GM12891 (cell line): ENCODE measurements around the gene SNRNP25.
A peak's percentile ranks its signal among the peaks of the same experiment; 100 is the strongest.
"Not testable (repeated sequence)": the region's sequence is repeated elsewhere in the genome, so short reads cannot be mapped to it uniquely, and the experiment has no call there.

Source experiments
- DNase-seq: peaks from one replicate; pipeline ENCODE4 v3.0.0; 2011; ENCODE audit warnings: low spot score; ENCODE audit not compliant: insufficient read length
- FAIRE-seq: peaks from 2 replicates; lab custom pipeline; 2011; peaks lifted over from hg19 to GRCh38; lab: Jason Lieb, UNC
- PAX5 ChIP-seq: IDR thresholded peaks from 2 replicates; pipeline ENCODE4 v1.6.1; 2011; ENCODE audit warnings: low read length, moderate library complexity, mild to moderate bottlenecking; ENCODE audit not compliant: insufficient read depth, severe bottlenecking
- POLR2A ChIP-seq: IDR thresholded peaks from 2 replicates; pipeline ENCODE4 v1.6.1; 2011; ENCODE audit warnings: low read depth, low read length, control low read depth
- POLR2AphosphoS5 ChIP-seq: IDR thresholded peaks from 2 replicates; pipeline ENCODE4 v1.6.1; 2011; ENCODE audit warnings: low read depth, low read length, control low read depth
- POU2F2 ChIP-seq: IDR thresholded peaks from 2 replicates; pipeline ENCODE4 v1.6.1; 2011; ENCODE audit warnings: low read depth, mild to moderate bottlenecking, control low read depth, low read length, moderate library complexity
- SPI1 ChIP-seq: IDR thresholded peaks from 2 replicates; pipeline ENCODE4 v1.6.1; 2011; ENCODE audit warnings: low read depth, low read length, control low read depth
- TAF1 ChIP-seq: IDR thresholded peaks from 2 replicates; pipeline ENCODE4 v1.6.1; 2011; ENCODE audit warnings: low read depth, low read length, control low read depth

The SNRNP25 gene

DNA sequence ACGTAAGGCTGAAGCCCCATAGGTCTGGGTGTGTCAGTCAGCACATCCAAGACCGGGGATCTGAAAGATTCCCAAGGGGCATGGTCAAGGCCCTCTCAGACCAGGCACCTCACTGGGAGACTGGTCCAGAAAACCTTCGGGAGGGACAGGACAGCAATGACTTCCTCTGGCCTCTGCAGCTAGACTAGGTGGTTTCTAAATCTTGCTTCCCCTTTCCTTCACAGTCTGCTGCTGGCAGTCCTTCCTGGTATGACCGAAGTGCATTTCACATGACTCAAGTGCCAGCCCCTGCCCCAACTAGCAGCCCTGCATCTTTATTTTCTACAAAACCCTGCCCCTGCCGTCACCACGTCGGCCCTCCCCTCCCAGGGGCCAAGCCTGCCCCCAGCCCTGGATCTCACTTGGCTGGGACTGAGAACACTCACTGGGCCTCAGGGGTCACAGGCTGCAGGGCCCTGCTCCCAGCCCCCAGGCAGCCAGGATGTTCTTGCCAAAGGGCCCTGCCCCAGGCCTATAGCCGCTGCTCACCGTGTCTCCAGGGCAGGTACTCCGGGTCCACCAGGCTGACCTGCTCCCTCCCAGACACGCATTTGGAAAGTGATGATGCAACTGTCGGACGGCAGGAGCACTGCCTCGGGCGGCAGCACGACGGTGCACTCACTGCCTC lies 18.5 kb upstream of the SNRNP25 start:
- no peak for TF ChIP-seq POLR2AphosphoS5
- TF ChIP-seq SPI1: peak; percentile 56
- FAIRE-seq: no peak
- DNase-seq: no peak

DNA sequence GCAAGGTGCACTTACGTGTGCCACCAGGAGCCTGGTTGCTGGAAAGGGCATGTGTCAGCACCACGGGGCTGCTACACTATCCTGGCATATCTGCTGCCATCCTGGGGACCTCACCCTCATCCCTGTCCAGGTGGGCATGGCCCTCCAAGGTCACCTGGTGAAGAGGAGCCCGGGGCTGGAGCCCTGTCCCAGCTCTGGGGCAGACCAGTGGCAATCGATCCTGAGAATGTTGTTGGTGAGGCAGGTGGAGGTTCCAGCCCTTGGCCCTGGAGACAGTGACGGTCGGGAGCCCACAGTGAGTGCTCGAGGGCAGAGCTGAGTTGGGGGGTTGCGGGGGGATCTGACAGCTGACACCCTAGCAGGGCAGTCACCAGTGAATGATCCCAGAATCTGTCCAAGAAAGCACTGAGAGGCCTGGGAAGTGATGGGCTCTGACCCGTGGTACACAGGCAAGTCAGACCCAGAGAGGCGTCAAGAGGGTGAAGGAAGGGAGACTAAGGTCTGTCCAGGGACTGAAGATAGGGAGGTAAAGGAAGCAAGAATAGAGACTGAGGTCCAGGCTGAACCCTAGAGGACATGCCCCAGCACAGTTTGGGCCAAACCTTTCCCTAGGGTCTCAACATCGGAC lies 17.8 kb upstream of the SNRNP25 start:
- DNase-seq (no peak), FAIRE-seq (no peak)
- no peak for TF ChIP-seq TAF1
- no peak for TF ChIP-seq POLR2AphosphoS5
- no peak for TF ChIP-seq POLR2A
- TF ChIP-seq PAX5: no peak

DNA sequence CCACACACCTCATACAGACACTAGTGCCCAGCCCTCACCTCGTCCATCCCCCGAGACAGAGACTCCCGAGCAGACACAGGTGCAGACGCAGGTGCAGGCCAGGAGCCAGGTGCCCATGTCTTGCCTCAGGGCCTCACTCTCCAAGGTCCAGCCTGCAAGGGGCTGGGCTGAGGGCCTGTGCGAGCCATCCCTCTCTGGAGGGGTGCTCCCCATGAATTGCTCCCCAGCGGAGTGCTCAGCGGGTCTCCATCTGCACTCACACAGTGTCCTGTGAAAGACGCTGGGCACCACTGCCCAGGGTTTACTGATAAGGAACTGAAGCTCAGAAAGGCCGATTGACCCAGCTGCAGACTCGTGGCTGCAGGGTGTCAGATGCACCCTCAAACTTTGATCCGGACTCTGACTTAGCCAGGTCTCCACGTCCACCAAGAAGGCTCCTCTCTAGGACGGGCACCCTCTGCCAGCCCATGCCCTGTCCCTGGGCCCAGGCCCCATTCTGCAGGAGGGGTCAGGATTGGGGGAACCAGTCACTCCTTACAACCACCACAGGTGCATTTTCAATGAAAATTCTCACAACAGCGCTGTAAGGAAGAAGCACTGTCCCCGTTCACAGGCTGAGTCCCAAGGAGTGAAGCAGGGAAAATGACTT lies 17.2 kb upstream of the SNRNP25 start:
- TF ChIP-seq POLR2A (no peak), TAF1 (no peak), PAX5 (no peak), POU2F2 (no peak), SPI1 (no peak), POLR2AphosphoS5 (no peak)
- DNase-seq (no peak), FAIRE-seq (no peak)

DNA sequence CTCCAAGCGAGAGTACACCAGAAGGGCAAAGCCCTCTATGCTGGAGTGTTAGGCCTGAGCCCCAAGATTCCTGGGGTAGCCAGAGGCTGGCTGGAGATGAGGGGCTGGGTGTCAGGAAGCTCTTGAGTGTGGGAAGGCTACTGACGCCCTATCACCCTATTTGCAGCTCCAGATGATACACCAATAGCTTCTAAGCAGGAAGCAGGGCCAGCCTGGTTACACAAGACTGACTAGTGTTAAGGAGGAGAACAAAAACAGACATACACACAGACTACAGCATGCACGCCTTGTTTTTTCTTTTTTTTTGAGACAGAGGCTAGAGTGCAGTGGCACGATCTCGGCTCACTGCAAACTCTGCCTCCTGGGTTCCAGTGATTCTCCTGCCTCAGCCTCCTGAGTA lies 16.1 kb upstream of the SNRNP25 start:
- DNase-seq: no peak
- TF ChIP-seq TAF1: no peak
- TF ChIP-seq PAX5: no peak
- no peak for TF ChIP-seq SPI1
- TF ChIP-seq POLR2A: no peak
- no peak for TF ChIP-seq POLR2AphosphoS5
- no peak for TF ChIP-seq POU2F2
- FAIRE-seq: peak; percentile 58

DNA sequence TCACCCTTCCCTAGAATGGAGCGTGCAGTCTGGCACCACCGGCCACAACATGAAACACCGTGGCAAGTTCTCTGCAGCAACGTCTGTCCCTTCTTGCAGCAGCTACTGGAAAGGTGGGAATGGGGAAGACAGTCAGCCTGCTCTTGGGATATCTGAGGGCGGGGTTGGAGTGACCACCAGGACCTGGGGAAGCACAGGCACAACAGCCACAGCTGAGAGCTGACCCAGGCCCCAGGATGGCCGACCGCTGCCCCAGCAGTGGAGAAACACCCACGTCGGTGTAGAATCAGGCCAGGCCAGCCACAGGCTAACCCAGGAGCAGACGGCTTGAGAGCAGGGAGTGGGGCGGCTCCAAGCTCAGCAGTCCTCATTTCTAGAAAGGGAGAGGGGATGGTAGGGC lies 15.4 kb upstream of the SNRNP25 start:
- not testable (repeated sequence) for DNase-seq
- FAIRE-seq: peak; percentile 43

DNA sequence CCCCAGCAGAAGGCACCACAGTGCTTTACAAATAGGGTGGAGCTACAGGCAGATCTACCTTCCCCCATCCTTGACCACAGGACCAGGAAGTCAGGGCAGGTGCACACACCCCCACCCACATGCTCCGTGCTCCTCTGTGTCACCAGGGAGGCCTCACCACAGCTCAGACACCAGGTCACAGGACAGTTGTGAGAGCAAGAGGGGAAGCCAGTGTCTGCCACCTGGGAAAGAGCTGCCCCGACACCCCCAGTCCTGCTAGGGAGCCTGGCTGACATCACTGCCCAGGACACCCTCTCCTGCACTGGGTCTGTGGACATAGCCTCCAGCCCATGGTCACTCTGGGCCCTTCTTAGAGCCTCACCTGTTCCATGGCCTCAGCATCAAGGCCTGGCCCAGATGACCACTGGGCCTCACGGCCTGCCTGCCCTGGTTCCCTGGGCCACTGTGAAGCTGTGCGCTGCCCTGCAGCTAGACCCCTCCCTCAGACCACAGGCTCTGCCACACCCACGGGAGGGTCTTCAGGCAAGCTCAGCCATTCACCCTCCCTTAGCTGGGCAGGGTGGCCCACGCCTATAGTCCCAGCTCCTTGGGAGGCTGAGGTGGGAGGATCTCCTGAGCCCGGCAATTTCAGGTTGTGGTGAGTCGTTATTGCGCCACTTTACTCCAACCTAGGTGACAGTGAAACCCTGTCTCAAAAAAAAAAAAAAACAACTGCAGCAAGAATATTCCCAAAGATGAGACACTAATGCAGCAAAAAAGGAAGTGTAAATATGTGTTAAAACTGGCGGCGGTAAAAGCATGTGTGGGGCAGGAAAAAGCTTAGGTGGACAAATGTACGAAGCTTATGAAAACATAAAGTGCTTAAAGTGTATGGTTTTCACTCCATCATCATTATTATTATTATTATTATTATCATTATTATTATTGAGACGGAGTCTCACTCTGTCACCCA lies 14.4 kb upstream of the SNRNP25 start:
- TF ChIP-seq TAF1: no peak
- peak; percentile 47 for TF ChIP-seq SPI1
- no peak for TF ChIP-seq POU2F2
- no peak for TF ChIP-seq PAX5
- TF ChIP-seq POLR2AphosphoS5: no peak
- no peak for TF ChIP-seq POLR2A
- DNase-seq (peak; percentile 90), FAIRE-seq (peak; percentile 99)

DNA sequence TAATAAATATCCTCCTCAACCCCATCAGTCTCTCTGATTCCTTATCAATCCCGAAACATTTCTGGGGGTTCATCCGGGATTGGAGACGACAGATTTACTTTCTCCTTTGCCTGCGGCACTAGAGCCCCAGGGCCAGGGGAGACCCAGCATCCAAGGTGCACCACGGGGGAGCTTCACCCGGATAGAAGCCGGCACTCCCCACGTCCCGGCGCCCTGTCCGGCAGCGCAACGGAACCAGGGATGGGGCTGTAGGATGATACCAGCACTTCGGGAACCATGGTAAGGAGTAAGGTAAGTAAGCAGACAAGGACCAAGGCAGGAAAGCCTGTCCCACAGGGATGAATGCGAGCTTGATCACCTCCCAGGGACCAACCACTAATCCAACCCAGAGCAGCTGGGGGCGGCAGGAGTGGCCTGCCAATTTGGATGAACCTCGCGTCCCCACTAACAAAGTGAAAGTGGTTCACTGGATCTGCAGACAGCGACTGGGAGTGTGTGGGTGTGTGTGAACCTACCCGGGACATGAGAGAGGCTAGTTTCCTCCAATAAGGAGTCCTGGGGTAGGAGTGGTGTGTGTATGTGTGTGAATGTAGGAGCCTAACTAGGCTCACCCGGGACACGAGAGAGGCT lies 12.1 kb upstream of the SNRNP25 start:
- TF ChIP-seq SPI1 (no peak), PAX5 (no peak), POLR2AphosphoS5 (no peak), TAF1 (no peak), POLR2A (no peak), POU2F2 (no peak)
- FAIRE-seq (no peak), DNase-seq (no peak)

DNA sequence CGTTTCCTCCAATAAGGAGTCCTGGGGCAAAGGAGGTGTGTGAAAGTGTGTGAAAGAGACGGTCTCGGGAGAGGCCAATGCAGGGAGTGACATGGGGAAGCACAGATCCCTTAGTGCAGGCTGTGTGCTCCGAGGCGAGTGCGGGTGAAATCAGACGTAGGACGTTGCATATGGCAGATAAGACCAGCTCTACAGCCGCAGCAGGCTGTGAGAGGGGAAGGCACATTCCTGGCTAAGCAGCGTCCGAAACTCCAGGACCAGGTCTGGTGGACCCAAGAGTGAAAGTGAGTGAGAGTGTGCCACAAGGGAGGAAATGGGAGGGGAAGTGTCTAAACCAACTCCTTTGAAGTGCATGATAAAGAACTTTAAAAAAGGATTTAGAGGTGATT lies 11.6 kb upstream of the SNRNP25 start:
- no peak for DNase-seq
- FAIRE-seq: no peak
- TF ChIP-seq TAF1: no peak
- no peak for TF ChIP-seq POLR2A
- TF ChIP-seq POU2F2: no peak

DNA sequence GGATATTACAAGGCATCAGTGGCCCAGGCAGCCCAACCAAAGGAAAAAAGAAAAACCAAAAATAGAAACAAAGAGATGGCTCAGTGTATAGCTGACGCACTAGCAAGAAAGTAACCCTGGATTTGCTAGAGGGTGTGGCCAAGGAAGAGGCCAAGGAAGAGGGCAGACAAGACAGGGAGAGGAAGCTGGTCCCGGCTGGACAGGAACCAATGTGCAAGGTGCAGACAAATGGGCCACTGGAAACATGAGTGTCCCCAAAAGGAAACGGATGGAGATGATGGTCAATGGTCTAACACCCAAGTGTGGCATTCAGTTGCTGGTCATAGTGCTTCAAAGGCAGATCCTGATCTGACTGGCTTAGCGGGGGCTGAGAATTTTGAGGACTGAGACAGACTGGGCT lies 10.9 kb upstream of the SNRNP25 start:
- DNase-seq (no peak), FAIRE-seq (no peak)
- TF ChIP-seq POLR2AphosphoS5 (no peak), SPI1 (no peak), POLR2A (no peak), PAX5 (no peak)
